NK-92 (cell line): ENCODE data around the gene RNASEH2C.
"Not testable (repeated sequence)": the region's sequence is repeated elsewhere in the genome, so short reads cannot be mapped to it uniquely, and the experiment has no call there.

Experiments used
- DNase-seq: peaks from one replicate; lab custom pipeline; 2025; ENCODE audit not compliant: unreplicated experiment; lab: John Stamatoyannopoulos, UW

RNASEH2C gene

DNA sequence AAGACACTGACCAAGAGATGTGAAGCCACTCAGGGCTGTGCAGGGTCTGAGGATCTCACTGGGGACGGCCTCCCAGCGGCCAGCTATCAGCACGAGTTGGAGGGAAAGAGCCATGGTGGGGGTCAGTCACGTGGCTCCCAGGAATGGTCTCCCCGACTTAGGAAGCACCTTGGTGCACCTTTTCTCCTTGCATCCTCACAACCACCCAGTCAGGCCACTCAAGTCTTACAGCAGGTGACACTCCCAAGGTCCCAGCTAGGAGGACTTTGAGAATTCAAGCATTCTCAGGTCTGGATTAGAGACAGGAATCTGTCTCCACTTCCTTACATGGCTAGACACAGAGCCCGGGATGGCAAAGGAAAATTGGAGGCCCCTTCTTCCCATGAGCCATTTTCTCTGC lies 2.7 kb downstream of the RNASEH2C start:
- DNase-seq, result no peak

DNA sequence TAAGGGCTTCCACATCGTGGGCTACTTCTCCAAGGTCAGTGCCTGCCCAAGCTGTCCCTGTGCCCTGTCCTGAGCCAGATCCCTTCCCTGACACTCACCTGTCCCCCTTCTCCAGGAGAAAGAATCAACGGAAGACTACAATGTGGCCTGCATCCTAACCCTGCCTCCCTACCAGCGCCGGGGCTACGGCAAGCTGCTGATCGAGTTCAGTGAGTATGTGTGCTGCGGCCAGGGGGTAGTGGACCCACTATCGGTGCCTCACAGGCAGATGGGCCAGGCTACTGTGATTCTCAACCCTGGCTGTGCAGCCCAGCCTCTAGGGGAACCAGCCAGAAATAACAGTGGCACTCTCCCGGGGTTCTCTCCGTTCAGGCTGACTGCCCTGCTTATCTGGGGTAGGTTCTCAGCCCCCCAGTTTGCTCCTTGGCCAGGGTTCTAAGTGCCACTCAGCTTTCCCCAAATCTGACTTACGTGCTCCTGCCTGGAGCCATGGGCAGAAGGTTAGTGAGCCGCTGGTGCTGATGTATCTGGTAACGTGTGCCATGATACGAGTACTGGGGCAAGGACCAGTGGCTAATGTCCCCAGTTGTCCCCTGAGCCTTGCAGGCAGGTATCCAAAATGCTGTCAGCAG lies 3.7 kb downstream of the RNASEH2C start:
- DNase-seq, result no peak

DNA sequence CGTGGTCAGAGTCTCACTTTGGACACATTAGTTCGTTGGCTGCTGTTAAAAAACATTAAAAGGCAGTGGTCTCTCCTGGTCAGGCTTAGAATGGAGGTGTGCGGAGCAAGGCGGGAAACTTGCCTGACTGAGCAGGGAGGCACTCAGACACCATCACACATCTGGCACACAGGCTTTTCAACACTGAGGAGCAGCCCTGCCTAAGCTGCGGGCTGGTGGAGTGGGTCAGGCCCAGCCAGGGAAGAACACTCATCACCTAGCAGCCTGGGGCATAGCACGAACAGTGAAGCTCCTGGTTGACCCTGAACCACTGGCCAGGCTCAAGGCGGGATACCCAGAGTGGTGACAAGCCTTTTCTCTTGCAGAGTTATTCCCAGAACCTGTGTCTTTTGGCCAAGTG lies 4.3 kb downstream of the RNASEH2C start:
- no peak for DNase-seq

DNA sequence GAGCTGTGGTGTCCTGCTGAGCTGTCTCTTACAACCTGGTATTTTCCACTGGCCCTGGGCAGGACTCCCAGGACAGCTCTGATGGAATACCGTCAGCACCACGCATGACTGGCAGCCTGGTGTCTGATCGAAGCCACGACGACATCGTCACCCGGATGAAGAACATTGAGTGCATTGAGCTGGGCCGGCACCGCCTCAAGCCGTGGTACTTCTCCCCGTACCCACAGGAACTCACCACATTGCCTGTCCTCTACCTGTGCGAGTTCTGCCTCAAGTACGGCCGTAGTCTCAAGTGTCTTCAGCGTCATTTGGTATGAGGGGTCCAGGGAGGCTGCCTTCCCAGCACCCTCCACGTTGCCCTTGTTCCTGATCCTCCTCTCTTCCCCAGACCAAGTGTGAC lies 6.2 kb downstream of the RNASEH2C start:
- DNase-seq, result no peak

DNA sequence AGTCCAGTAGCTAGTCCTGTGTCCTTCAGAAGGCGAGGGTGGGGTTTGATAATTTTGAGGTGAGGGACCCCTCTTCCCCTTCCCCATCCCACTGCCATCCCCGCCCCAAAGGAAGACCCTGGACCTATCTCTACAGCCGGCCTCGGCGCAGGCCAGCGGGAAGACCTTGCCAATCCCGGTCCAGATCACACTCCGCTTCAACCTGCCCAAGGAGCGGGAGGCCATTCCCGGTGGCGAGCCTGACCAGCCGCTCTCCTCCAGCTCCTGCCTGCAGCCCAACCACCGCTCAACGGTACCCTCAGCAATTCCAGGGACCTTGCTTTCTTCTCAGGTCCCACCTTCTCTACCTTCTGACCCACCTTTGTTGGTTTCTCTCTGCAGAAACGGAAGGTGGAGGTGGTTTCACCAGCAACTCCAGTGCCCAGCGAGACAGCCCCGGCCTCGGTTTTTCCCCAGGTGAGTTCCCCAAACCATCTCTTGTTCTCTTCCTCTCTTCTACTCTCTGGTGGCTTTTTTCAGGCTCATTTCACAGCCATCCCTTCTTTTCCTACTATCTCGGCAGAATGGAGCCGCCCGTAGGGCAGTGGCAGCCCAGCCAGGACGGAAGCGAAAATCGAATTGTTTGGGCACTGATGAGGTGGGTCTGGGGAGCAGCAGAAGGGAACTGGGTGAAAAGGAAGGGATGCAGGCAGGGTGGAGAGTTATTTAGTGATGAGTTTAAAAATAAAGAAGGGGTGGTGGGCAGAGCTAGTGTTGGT lies 7.2 kb downstream of the RNASEH2C start:
- DNase-seq, result no peak

DNA sequence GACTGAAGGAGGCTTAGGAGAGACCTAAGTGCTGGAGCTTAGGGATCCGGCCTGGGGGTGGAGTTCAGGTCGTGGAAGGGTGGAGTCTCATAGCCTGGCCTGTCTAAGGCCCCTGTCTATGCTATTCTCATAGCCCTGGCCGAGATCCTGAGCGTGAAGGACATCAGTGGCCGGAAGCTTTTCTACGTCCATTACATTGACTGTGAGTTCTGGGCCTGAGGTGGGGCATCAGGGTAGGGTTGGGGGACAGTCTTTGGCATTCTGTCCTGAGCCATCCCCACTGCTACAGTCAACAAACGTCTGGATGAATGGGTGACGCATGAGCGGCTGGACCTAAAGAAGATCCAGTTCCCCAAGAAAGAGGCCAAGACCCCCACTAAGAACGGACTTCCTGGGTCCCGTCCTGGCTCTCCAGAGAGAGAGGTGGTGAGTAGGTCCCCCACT lies 7.9 kb downstream of the RNASEH2C start:
- no peak for DNase-seq

DNA sequence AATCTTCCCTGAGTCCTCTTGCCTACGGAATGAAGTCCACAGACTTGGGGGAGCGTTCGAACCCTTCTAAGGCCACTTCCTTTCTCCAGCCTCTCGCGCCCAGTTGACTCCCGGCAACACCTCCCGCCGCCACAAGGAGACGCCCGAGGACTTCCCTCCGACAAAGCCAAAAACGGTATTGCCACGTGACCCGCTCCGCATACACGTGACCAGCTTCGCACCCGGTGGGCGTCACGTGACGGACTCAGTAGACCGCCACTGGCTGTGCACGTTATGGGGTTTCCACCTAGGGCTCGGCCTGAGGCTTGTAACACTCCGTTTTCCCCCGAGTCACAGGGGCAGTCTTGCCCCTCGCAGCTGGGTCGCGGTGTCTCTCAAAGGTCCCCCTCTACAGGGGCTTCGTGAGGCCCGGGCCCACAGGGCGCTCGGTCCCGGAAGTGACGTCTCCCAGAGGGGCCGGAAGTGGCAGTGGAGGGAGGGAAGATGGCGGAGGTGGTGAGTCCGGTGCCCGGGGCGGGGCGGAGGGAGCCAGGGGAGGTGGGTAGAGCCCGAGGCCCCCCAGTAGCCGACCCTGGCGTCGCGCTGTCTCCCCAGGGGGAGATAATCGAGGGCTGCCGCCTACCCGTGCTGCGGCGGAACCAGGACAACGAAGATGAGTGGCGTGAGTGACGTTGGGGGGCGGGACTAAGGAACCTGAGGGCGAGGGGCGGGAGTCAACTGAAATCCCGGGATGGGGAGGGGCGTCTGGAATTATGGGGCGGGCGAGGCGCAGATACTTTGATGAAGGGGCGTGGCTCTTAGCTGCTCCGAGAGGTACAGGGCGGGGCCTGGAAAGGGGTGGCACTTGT lies 8.6 kb downstream of the RNASEH2C start, which contains the start of gene KAT5:
Gene KAT5 (plus strand): TSS at position 468 of the 848 bp plus-strand sequence. CDS start 16 bp downstream, at position 484.
- DNase-seq, result peak; percentile 80

DNA sequence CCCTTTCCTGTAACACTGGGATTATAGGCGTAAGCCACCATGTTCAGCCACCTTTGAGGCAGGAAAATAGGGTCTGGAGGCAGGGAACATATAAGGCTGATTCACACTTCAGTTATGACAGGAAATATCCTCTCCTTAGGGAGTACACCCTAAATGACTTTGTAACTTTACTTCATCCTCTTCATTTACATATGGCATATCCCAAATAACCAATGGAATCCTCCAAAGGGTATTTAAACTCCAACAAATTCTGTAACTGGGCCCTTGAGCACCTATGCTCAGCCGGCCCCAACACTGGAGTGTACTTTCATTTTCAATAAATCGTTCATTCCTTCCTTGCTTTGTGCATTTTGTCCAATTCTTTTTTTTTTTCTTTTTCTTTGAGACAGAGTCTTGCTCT lies 10.2 kb downstream of the RNASEH2C start:
- DNase-seq, result no peak

DNA sequence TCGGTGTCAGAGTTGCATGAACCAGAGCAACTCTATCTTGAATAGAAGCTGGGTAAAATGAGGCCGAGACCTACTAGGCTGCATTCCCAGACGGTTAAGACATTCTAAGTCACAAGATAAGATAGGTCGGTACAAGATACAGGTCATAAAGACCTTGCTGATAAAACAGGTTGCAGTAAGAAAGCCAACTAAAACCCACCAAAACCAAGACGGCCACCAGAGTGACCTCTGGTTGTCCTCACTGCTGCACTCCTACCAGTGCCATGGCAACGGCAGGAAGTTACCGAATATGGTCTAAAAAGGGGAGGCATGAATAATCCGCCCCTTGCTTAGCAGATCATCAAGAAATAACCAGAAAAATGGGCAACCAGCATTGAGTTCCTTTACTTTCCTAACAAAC lies 10.9 kb downstream of the RNASEH2C start:
- DNase-seq, result no peak

DNA sequence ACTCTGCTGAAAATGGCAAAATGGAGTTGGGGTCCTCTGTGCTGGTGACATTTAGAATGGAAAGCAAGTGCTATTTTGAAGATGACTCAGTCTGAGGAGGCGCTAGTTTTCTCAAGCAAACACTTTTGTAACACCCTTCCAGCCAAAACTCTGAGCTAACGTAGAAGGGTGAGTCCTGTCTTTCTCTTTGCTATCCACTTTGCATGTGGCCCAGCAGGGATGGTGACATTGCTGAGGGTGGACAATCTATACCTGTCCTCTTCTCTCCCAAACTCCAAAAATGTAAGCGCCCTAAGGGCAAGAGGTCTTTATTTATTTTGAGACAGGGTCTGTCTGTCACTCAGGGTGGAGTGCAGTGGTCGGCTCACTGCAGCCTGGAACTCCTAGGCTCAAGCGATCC lies 12.1 kb downstream of the RNASEH2C start:
- no peak for DNase-seq

DNA sequence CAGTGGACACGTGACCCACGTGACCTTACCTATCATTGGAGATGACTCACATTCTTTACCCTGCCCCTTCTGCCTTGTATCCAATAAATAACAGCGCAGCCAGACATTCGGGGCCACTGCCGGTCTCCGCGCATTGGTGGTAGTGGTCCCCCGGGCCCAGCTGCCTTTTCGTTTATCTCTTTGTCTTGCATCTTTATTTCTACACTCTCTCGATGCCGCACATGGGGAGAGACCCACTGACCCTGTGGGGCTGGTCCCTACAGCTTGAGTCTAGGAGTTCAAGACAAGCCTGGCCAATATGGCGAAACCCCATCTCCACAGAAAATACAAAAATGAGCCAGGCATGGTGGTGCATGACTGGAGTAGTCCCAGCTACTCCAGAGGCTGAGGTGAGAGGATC lies 13.6 kb downstream of the RNASEH2C start:
- not testable (repeated sequence) for DNase-seq

DNA sequence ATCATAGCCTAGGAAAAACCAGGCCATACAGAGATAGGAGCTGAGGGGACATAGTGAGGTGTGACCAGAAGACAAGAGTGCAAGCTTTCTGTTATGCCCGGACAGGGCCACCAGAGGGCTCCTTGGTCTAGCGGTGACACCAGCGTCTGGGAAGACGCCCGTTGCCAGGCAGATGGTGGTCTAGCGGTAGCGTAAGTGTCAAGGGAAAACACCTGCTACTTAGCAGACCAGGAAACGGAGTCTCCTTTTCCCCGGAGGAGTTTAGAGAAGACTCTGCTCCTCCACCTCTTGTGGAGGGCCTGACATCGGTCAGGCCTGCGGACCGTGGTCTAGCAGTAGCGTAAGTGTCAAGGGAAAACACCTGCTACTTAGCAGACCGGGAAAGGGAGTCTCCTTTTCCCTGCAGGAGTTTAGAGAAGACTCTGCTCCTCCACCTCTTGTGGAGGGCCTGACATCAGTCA lies 14.3 kb downstream of the RNASEH2C start:
- not testable (repeated sequence) for DNase-seq

DNA sequence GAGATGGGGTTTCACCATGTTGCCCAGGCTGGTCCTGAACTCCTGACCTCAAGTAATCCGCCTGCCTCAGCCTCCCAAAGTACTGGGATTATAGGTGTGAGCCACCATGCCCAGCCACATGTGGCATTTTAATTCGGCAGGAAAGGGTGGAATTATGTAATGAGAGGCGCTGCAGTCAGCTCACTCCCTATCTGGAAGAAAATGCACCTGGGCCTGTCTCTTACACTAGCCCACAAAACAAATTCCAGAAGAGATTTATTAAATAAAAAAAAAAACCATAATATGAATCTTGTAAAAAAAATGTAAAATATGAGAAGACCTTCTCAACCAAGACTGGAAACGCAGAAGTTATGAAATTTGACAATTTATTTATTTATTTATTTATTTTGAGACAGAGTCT lies 16.8 kb downstream of the RNASEH2C start:
- DNase-seq, result no peak

DNA sequence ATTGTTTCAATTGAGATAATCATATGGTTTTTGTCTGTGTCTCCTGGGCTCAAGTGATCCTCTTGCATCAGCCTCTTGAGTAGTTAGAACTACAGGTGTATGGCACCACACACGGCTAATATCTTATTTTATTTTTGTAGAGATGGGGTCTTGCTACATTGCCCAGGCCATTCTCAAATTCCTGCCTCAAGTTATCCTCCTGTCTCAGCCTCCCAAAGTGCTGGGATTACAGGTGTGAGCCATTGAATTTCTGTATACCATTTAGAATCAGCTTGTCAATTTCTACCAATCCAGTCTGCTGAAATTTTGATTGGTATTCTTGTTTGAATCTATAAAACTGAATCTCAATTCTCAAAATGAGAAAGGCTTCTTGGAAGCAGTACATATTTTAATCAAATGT lies 18.9 kb downstream of the RNASEH2C start:
- no peak for DNase-seq

DNA sequence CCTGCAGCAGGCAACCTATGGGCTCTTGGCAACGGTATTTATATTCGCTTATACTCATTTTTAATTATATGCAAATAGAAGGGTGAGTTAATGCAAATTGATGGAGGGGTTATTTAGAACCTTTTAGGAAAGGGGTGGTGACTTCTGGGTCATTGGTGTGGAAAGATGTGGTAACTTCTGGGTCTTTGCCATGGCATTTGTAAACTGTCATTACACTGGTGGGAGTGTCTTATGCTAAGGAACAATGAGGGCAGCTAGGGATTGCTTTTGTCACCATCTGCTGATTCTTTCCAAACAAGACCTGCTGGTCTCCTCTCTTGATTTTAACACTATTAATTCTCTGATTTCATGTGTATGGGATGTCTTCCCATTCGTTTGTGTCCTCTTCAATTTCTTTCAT lies 20.2 kb downstream of the RNASEH2C start:
- no peak for DNase-seq

DNA sequence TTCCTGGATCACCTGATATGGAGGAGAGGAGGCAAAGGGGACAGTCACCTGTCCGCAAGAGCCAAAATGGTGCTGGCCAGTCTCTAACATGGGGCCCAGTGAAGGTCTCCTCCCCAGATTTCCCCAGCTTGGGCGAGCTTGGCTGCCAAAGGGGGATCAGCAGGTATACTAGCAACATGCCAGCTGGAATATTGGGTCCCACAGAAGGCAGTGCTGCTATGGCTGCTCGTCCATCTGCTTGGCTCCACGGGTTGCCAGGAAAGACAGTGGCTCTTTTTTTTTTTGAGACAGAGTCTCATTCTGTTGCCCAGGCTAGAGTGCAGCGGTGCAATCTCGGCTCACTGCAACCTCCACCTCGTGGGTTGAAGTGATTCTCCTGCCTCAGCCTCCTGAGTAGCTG lies 21.3 kb downstream of the RNASEH2C start:
- DNase-seq, result no peak

DNA sequence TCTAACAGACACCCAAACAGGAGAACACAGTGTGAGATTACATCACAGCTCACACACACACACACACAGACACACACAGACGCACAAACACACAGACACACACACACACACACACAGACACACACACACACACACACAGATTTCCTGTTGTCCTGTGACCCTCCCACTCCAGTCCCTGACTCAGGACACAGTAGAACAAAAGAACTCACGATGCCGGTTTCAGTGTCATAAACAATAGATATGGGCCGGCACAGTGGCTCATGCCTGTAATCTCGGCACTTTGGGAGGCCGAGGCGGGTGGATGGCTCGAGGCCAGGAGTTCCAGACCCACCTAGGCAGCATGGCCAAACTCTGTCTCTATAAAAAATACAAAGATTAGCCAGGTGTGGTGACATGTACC lies 22.4 kb downstream of the RNASEH2C start:
- DNase-seq, result no peak

DNA sequence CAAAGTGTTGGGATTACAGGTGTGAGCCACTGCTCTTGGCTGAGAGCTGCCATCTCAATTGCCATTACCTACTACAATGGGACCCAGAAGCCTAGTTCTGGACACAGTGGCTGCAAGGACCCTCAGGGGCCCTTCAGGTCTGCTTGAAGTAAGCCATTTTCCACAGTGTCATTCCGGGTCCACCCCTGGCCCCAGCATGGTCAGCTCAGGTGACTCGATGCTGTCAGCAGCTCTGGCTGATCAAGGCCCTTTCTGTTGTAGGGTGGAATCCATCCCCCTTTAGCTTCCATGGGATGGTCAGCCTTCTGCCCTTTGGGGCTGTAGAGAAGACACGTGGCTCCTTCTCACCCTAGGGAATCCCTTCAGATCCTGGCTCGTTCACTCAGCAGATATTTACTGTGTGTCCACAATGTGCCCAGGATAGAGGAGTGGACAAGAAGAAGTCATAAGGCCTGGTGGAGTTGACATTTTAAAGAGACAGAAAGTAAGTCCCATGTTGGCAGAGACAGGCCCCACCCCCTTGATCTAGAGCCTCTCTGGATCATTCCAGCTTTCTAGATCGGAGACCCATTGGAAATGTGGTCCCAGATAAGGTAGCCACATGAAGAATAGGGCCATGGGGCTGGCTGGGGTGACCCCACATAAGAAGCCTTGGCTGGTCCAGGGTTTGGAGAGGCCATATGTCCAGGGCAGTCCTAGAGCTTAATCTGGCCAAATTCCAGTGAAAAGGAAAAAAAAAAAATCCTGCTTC lies 23.6 kb downstream of the RNASEH2C start:
- no peak for DNase-seq

DNA sequence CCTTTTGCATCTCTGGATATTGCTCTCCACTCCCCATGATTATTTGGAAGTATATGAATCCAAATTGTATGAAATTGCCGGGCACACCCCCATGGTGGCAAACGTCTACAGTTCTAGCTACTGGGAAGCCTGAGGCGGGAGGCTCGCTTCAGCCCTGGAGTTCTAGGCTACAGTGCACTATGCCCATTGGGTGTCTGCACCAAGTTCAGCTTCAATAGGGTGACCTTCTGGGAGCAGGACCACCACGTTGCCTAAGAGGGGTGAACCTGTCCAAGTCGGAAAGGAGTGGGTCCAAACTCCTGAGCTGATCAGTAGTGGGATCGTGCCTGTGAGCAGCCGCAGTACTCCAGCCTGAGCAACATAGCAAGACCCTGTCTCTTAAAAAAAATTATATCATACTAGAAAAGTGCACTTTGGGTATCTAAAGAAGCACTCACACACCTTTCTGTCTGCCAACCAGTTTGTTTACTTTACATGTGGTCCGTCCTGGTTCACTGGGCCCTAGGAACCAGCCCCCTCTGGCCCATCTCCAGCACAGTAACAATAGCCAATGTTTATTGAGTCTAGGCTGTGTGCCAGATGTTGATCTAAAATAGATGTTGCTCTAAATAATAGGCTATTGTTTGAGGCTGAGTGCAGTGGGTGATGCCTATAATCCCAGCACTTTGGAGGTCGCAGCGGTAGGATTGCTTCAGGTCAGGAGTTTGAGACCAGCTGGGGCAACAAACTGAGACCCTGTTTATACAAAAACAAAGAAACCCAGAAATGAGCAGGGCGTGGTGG lies 24.9 kb downstream of the RNASEH2C start:
- no peak for DNase-seq

DNA sequence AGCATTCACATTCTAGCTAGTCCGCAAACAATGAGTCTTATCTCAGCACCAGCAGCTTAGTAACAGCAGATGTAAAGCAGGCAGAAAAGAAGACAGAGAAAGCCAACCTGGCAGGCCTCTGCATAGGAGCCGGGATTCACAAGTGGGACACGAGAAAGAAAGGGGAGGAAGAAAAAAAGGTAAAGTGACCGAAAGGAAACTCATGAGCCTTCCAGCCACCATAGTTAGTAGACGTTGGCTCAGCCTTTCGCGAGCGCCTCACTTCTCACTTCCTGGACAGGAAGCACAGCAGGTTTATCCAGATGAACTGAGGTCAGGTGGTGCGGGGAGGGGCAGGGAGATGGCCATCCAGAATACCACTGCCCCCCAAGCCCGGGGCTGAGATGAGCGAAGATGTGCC lies 28.2 kb downstream of the RNASEH2C start:
- no peak for DNase-seq
